Epidermal melanocyte (primary cell): ENCODE data around the gene OR6C65.

Source experiments
- DNase-seq: peaks from one replicate; pipeline ENCODE4 v3.0.0; 2011; ENCODE audit warnings: low spot score; ENCODE audit not compliant: insufficient read length

The OR6C65 gene

GRCh38 chr12:55445357-55445756 lies 45.0 kb downstream of the OR6C65 start:
- no peak for DNase-seq

- DNase-seq, result no peak
Observed at GRCh38 chr12:55446326-55446725, 46.0 kb downstream of the OR6C65 start.

- DNase-seq, result no peak
Observed at GRCh38 chr12:55448825-55449224, 48.5 kb downstream of the OR6C65 start.
